HG03342 (cell line): ENCODE results near the gene CNTFR.

Experiments used
- ATAC-seq: cut with Tn5 transposase; IDR thresholded peaks from one replicate; pipeline ENCODE4 v1.9.1; 2021; ENCODE audit warnings: mild to moderate bottlenecking, moderate library complexity; ENCODE audit not compliant: unreplicated experiment

The CNTFR gene

GRCh38 chr9:34512131-34513078 is 77.1 kb downstream of the CNTFR start:
- no peak for ATAC-seq

GRCh38 chr9:34510497-34511468 is 78.7 kb downstream of the CNTFR start:
- no peak for ATAC-seq

GRCh38 chr9:34508951-34509350 is 80.6 kb downstream of the CNTFR start:
- ATAC-seq, result no peak

- ATAC-seq, result no peak
Measured at GRCh38 chr9:34508463-34508862, 81.1 kb downstream of the CNTFR start.

GRCh38 chr9:34507966-34508365 is 81.6 kb downstream of the CNTFR start:
- ATAC-seq, result no peak

- ATAC-seq, result no peak
Measured at GRCh38 chr9:34507556-34507955, 82.0 kb downstream of the CNTFR start.

- ATAC-seq, result no peak
Measured at GRCh38 chr9:34506623-34507022, 82.9 kb downstream of the CNTFR start.

GRCh38 chr9:34505370-34506120 is 84.0 kb downstream of the CNTFR start:
- ATAC-seq, result no peak

GRCh38 chr9:34503406-34503805 is 86.1 kb downstream of the CNTFR start:
- ATAC-seq, result no peak

- ATAC-seq, result no peak
Measured at GRCh38 chr9:34502891-34503290, 86.6 kb downstream of the CNTFR start.

- ATAC-seq, result no peak
Measured at GRCh38 chr9:34502471-34502870, 87.1 kb downstream of the CNTFR start.

- ATAC-seq, result no peak
Measured at GRCh38 chr9:34501889-34502425, 87.6 kb downstream of the CNTFR start.
